ENCODE data around the gene KCNH3. TPM values are rescaled to one million over a fixed set of nuclear protein-coding genes. Genes with fewer than 3 reads are reported as not detected.
"Not testable (repeated sequence)": the region's sequence is repeated elsewhere in the genome, so short reads cannot be mapped to it uniquely, and the experiment has no call there.

KCNH3 gene
- total and polyA plus RNA-seq, 8 donors: 0.15 to 2.4 (median 1.5) TPM

GRCh38 chr12:49505672-49506071, 33.2 kb upstream of the KCNH3 start:
- intact Hi-C loops (cut with DNase I): no loop called here
- ATAC-seq: no peak
- no peak overlapping the region for H3K27ac ChIP-seq
- no peak overlapping the region for H3K4me3 ChIP-seq
- no peaks in the 10 kb centered on the region for H3K27me3 ChIP-seq
- TF ChIP-seq CTCF (IDR thresholded peaks at IDR 0.05): no peak
- H3K4me1 ChIP-seq: no peaks in the 10 kb centered on the region
- no peak for DNase-seq
- no peaks in the 10 kb centered on the region for H3K9me3 ChIP-seq
- peaks cover 0 to 3% of the 10 kb centered on the region in 2 donors for H3K36me3 ChIP-seq

GRCh38 chr12:49507139-49507538, 31.7 kb upstream of the KCNH3 start:
- peak; percentile 34 for ATAC-seq
- H3K27me3 ChIP-seq: no peaks in the 10 kb centered on the region
- intact Hi-C loops (cut with DNase I): no loop called here

GRCh38 chr12:49509681-49510080, 29.1 kb upstream of the KCNH3 start:
- H3K9me3 ChIP-seq, H3K27ac ChIP-seq, H3K4me1 ChIP-seq, H3K27me3 ChIP-seq, H3K36me3 ChIP-seq, ATAC-seq, DNase-seq, H3K4me3 ChIP-seq: not testable (repeated sequence)
- intact Hi-C loops (cut with DNase I): loop anchor here in 1 of 2 donors (5.0 kb wide), 1 partner anchor 152 kb away; no protein-coding TSS in a partner anchor

More at GRCh38 chr12:49507139-49507538, 31.7 kb upstream of the KCNH3 start:
- no peak for DNase-seq
- H3K4me1 ChIP-seq: no peaks in the 10 kb centered on the region
- H3K9me3 ChIP-seq: no peaks in the 10 kb centered on the region
- H3K27ac ChIP-seq: no peak overlapping the region
- H3K36me3 ChIP-seq: peaks cover 0 to 3% of the 10 kb centered on the region in 2 donors
- no peak overlapping the region for H3K4me3 ChIP-seq
- TF ChIP-seq CTCF (IDR thresholded peaks at IDR 0.05): no peak

GRCh38 chr12:49511410-49511809, 27.4 kb upstream of the KCNH3 start:
- H3K27ac ChIP-seq: no peak overlapping the region
- no peak for TF ChIP-seq CTCF (IDR thresholded peaks at IDR 0.05)
- H3K4me3 ChIP-seq: no peak overlapping the region
- DNase-seq (no peak), ATAC-seq (no peak)
- no peaks in the 10 kb centered on the region for H3K27me3 ChIP-seq
- intact Hi-C loops (cut with DNase I): loop anchor here in 1 of 2 donors (5.0 kb wide), 1 partner anchor 154 kb away; no protein-coding TSS in a partner anchor
- H3K4me1 ChIP-seq: no peaks in the 10 kb centered on the region
- H3K36me3 ChIP-seq: no peaks in the 10 kb centered on the region
- H3K9me3 ChIP-seq: no peaks in the 10 kb centered on the region

GRCh38 chr12:49512546-49512945, 26.3 kb upstream of the KCNH3 start:
- intact Hi-C loops (cut with DNase I): loop anchor here in 1 of 2 donors (5.0 kb wide), 1 partner anchor 155 kb away; no protein-coding TSS in a partner anchor

More at GRCh38 chr12:49512546-49512945, 26.3 kb upstream of the KCNH3 start:
- Histone ChIP-seq H3K4me1 (no peaks in the 10 kb centered on the region), H3K9me3 (no peaks in the 10 kb centered on the region), H3K4me3 (no peak overlapping the region), H3K27ac (no peak overlapping the region), H3K27me3 (no peaks in the 10 kb centered on the region), H3K36me3 (no peaks in the 10 kb centered on the region)
- ATAC-seq (no peak), DNase-seq (no peak)
- no peak for TF ChIP-seq CTCF (IDR thresholded peaks at IDR 0.05)
